Mesendoderm (in vitro differentiated cells): ENCODE measurements around the gene SNRPA.
A peak's percentile ranks its signal among the peaks of the same experiment; 100 is the strongest.

Experiments used
- DNase-seq: peaks from one replicate; pipeline ENCODE4 v3.0.0; 2013
- H2AK5ac ChIP-seq: 2 replicates; pipeline ENCODE4 v1.6.1; 2013; ENCODE audit warnings: low read length, inconsistent platforms
- H2BK120ac ChIP-seq: 2 replicates; pipeline ENCODE4 v1.6.1; 2013; ENCODE audit warnings: low read depth, mild to moderate bottlenecking, low read length, moderate library complexity, mixed read lengths
- H2BK15ac ChIP-seq: replicated peaks from 2 replicates; pipeline ENCODE4 v1.6.1; 2013; ENCODE audit warnings: low read depth, mild to moderate bottlenecking, moderate library complexity
- H2BK5ac ChIP-seq: 2 replicates; pipeline ENCODE4 v1.6.1; 2013; ENCODE audit warnings: low read length, inconsistent platforms
- H3K18ac ChIP-seq: 2 replicates; pipeline ENCODE4 v1.6.1; 2013; ENCODE audit warnings: mild to moderate bottlenecking, low read length, mixed read lengths
- H3K23ac ChIP-seq: one replicate; pipeline ENCODE4 v1.6.1; 2013; ENCODE audit warnings: low read length
- H3K27ac ChIP-seq: 2 replicates; pipeline ENCODE4 v1.5.1; 2013; ENCODE audit warnings: low read depth, mild to moderate bottlenecking, inconsistent platforms, low read length, moderate library complexity
- H3K27me3 ChIP-seq: 2 replicates; pipeline ENCODE4 v1.6.1; 2013; ENCODE audit warnings: low read length, control low read depth, mild to moderate bottlenecking, inconsistent platforms; ENCODE audit not compliant: insufficient read depth, poor library complexity
- H3K36me3 ChIP-seq: 2 replicates; pipeline ENCODE4 v1.6.1; 2013; ENCODE audit warnings: low read length, inconsistent platforms; ENCODE audit not compliant: control insufficient read depth, insufficient read depth
- H3K4ac ChIP-seq: one replicate; pipeline ENCODE4 v1.6.1; 2013; ENCODE audit warnings: low read depth, mild to moderate bottlenecking, low read length, moderate library complexity
- H3K4me1 ChIP-seq: 2 replicates; pipeline ENCODE4 v1.6.1; 2013; ENCODE audit warnings: low read depth, low read length, inconsistent platforms; ENCODE audit not compliant: control insufficient read depth
- H3K4me2 ChIP-seq: 2 replicates; pipeline ENCODE4 v1.6.1; 2013; ENCODE audit warnings: low read length
- H3K4me3 ChIP-seq: 2 replicates; pipeline ENCODE4 v1.5.1; 2013; ENCODE audit warnings: mild to moderate bottlenecking, low read length
- H3K56ac ChIP-seq: one replicate; pipeline ENCODE4 v1.6.1; 2013; ENCODE audit warnings: low read length
- H3K79me1 ChIP-seq: 2 replicates; pipeline ENCODE4 v1.6.1; 2013; ENCODE audit warnings: low read length, inconsistent platforms
- H3K79me2 ChIP-seq: 2 replicates; pipeline ENCODE4 v1.6.1; 2013; ENCODE audit warnings: mild to moderate bottlenecking, low read length; ENCODE audit not compliant: control insufficient read depth, insufficient read depth
- H3K9ac ChIP-seq: 2 replicates; pipeline ENCODE4 v1.6.1; 2013; ENCODE audit warnings: low read length, inconsistent platforms
- H4K5ac ChIP-seq: one replicate; pipeline ENCODE4 v1.6.1; 2013; ENCODE audit warnings: low read length
- H4K8ac ChIP-seq: one replicate; pipeline ENCODE4 v1.6.1; 2013; ENCODE audit warnings: low read depth, mild to moderate bottlenecking, control low read depth, low read length, moderate library complexity
- WGBS: extraction: QIAGEN DNeasy Blood & Tissue Kit; methylation state at CpG from one replicate; pipeline ENCODE4 v1.1.7; 2013; ENCODE audit warnings: low lambda C conversion rate, missing lambda C conversion rate; ENCODE audit not compliant: insufficient coverage; ENCODE audit errors: extremely low coverage; 5-methylcytosine and 5-hydroxymethylcytosine counted together

SNRPA gene

DNA sequence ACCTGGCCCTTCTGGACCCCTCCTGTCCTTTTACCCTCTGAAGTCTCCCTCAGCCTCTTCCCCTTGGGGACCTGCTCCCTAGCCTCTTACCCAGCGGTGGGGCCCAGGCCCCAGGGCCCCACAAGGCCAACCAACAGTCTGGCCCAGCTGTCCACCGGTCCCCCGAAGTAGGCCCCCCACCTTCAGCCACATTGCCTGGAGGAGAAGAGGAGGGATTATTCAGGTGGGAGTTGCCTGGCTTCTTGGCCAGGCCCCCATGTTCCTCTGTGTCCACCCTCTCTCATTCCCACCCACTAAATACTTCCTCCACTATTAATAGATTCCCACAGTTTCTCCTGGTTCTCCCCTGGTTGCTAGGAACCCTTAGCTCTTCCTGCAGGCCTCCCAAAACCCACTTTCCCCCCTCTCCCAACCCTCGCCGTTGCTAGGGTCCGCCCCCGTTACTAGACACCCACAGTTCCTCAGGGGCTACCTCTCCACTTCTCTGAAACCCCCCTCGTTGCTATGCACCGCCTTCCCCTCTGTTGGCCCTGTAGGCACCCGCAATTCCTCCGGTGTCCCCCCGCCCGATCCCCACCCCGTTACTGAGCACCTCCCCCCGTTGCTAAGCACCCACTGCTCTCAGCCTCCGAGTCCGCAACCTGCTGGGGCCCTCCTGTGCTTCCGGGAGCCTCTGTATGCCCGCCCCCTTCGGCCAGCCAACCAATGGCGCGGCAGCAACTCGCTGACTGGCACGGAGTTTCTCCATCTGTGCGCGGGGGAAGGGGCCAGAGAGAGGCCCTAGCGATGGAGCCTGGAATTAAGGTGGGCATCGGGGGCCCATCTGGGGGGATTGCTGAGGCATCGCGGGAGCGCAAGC is 36.3 kb upstream of the SNRPA start:
- Histone ChIP-seq H3K79me2 (peaks cover 13% of the 10 kb centered on the region), H3K56ac (peak overlapping the region; percentile 94), H2BK120ac (no peak overlapping the region), H3K23ac (no peak overlapping the region), H2BK15ac (no peak overlapping the region), H2BK5ac (no peak overlapping the region), H4K8ac (peak overlapping the region; percentile 90), H3K4me2 (peak overlapping the region; percentile 79), H4K5ac (no peak overlapping the region), H3K9ac (peak overlapping the region; percentile 87), H3K27ac (peak overlapping the region; percentile 29), H3K36me3 (peaks cover 2% of the 10 kb centered on the region), H3K4me3 (peak overlapping the region; percentile 38), H3K79me1 (peaks cover 5% of the 10 kb centered on the region), H3K27me3 (no peaks in the 10 kb centered on the region), H2AK5ac (no peak overlapping the region), H3K4ac (no peak overlapping the region), H3K4me1 (peaks cover 6% of the 10 kb centered on the region), H3K18ac (no peak overlapping the region)
- DNase-seq: peak; percentile 93
- WGBS: no CpG with 5 or more reads among the region's 31 CpGs

DNA sequence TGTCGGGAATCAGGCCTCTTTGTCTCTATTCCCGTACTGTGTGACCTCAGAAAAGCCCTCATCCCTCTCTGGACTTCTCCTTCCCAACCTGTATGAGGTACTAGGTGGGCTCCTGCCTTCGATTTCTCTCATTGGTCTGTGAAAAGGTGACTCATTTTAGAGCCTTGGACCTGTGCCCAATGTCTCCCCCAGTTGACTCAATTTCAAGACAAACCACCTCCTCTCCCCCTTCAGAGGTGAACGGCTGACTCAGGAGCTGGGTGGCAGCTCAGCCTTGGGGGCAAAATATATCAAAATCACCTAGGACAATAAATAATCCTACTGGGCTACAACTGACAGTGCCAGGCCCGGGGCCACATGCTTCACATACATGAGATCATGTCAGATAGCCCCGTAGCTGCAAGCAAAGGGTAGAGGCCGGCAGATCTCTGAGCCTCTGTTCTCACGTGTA is 34.9 kb upstream of the SNRPA start:
- peak overlapping the region; percentile 89 for H3K4me3 ChIP-seq
- no peak overlapping the region for H2BK15ac ChIP-seq
- peaks cover 6% of the 10 kb centered on the region for H3K4me1 ChIP-seq
- H3K23ac ChIP-seq: peak overlapping the region; percentile 29
- H2AK5ac ChIP-seq: peak overlapping the region; percentile 4
- H3K9ac ChIP-seq: peak overlapping the region; percentile 87
- peaks cover 10% of the 10 kb centered on the region for H3K79me1 ChIP-seq
- H2BK120ac ChIP-seq: no peak overlapping the region
- peaks cover 17% of the 10 kb centered on the region for H3K79me2 ChIP-seq
- H3K27me3 ChIP-seq: no peaks in the 10 kb centered on the region
- H3K4ac ChIP-seq: no peak overlapping the region
- no peak overlapping the region for H4K8ac ChIP-seq
- WGBS: no CpG with 5 or more reads among the region's 8 CpGs
- peak overlapping the region; percentile 20 for H3K18ac ChIP-seq
- H4K5ac ChIP-seq: no peak overlapping the region
- peak overlapping the region; percentile 71 for H3K27ac ChIP-seq
- H3K56ac ChIP-seq: peak overlapping the region; percentile 94
- H3K4me2 ChIP-seq: peak overlapping the region; percentile 79
- H2BK5ac ChIP-seq: no peak overlapping the region
- DNase-seq: no peak
- H3K36me3 ChIP-seq: no peaks in the 10 kb centered on the region

DNA sequence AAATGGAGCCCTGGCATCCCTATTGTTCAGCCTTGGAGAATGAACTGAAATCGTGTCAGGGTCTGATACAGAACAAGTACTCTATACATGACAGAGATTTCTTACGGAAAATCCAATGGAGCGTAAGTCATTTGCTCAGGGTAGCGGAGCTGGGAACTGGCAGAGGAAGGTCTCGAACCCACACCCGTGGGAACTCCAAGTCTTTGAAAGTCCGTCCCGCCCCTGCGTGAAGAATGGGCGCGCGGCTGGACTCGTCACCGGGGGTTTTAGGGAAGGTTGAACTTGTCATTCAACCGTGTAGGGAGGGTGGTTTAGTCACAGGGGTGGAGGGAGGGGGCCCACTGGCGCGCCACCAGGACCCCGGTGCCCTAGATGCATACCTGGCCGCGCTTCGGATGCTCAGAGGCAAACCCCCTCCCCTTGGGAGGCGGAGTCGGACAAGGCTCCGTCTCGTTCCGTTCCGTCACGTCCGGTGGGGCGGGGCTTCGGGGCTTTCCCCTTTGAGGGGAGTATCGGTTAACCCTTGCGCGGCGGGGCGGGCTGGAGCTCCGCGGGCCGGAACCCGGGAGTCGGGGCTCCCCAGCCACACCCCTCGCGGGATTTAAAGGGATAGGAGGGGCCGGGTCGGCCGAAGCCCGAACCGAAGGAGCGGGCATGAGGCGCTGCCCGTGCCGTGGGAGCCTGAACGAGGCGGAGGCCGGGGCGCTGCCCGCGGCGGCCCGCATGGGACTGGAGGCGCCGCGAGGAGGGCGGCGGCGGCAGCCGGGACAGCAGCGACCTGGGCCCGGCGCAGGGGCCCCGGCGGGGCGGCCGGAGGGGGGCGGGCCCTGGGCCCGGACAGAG is 34.3 kb upstream of the SNRPA start, which contains the start of the genes COQ8B and ITPKC:
Gene COQ8B, minus strand, starts transcription at position 405 of the 843 bp plus-strand sequence. CDS start 2,254 bp downstream, outside the sequence.
Gene ITPKC, plus strand, starts transcription at position 631 of the 843 bp plus-strand sequence. Its CDS starts 24 bp downstream, at position 655.
- Histone ChIP-seq H3K18ac (peak within 1 kb of the TSS; percentile 77), H3K79me2 (peaks cover 17% of the 10 kb centered on the region), H2AK5ac (peak within 1 kb of the TSS; percentile 4), H2BK5ac (peak within 1 kb of the TSS; percentile 50), H3K4me1 (peaks cover 6% of the 10 kb centered on the region), H2BK15ac (no peak within 1 kb of the TSS), H4K8ac (peak within 1 kb of the TSS; percentile 29), H3K27me3 (no peaks in the 10 kb centered on the region), H3K4me3 (peak within 1 kb of the TSS; percentile 89), H3K4ac (peak within 1 kb of the TSS; percentile 83), H2BK120ac (no peak within 1 kb of the TSS), H3K56ac (peak within 1 kb of the TSS; percentile 96), H4K5ac (no peak within 1 kb of the TSS), H3K27ac (peak within 1 kb of the TSS; percentile 71), H3K23ac (peak within 1 kb of the TSS; percentile 29), H3K79me1 (peaks cover 10% of the 10 kb centered on the region), H3K4me2 (peak within 1 kb of the TSS; percentile 79), H3K36me3 (no peaks in the 10 kb centered on the region), H3K9ac (peak within 1 kb of the TSS; percentile 87)
- peak; percentile 99 for DNase-seq
- WGBS: no CpG with 5 or more reads among the region's 76 CpGs

- DNase-seq: no peak
- H3K27ac ChIP-seq: peak overlapping the region; percentile 10
These were observed 33.6 kb upstream of the SNRPA start for GRCh38 chr19:40717325-40717879.

More at GRCh38 chr19:40717325-40717879, 33.6 kb upstream of the SNRPA start:
- H3K4me1 ChIP-seq: peaks cover 6% of the 10 kb centered on the region
- peaks cover 19% of the 10 kb centered on the region for H3K79me2 ChIP-seq
- no peak overlapping the region for H4K8ac ChIP-seq
- H3K79me1 ChIP-seq: peaks cover 11% of the 10 kb centered on the region
- no peak overlapping the region for H2BK5ac ChIP-seq
- H3K4ac ChIP-seq: peak overlapping the region; percentile 83
- no peak overlapping the region for H2BK120ac ChIP-seq
- H3K4me2 ChIP-seq: peak overlapping the region; percentile 44
- H2AK5ac ChIP-seq: no peak overlapping the region
- H4K5ac ChIP-seq: no peak overlapping the region
- H3K27me3 ChIP-seq: no peaks in the 10 kb centered on the region
- peak overlapping the region; percentile 77 for H3K18ac ChIP-seq
- peak overlapping the region; percentile 80 for H3K9ac ChIP-seq
- WGBS: no CpG with 5 or more reads among the region's 20 CpGs
- no peak overlapping the region for H3K23ac ChIP-seq
- peak overlapping the region; percentile 96 for H3K56ac ChIP-seq
- peak overlapping the region; percentile 43 for H3K4me3 ChIP-seq
- H3K36me3 ChIP-seq: no peaks in the 10 kb centered on the region
- no peak overlapping the region for H2BK15ac ChIP-seq
